T-helper 1 cell treated with Interleukin-12 subunit alpha and Interleukin-12 subunit beta and Interleukin-4 antibody, amounts not matched to agents 30 ng/mL and 1 ng/mL, for 36 hours (primary cell): ENCODE measurements around the gene ANKUB1. TPM values are rescaled to one million over a fixed set of nuclear protein-coding genes. Genes with fewer than 3 reads are reported as not detected.

Experiments used
- intact Hi-C: fragments of 100-400 bp; cut with micrococcal nuclease; formaldehyde crosslinking; loops from one replicate; pipeline ENCODE4 v1.15.1; 2024
- total RNA-seq: library from RNA; stranded (reverse); gene quantifications from 2 replicates; pipeline ENCODE4 v1.2.3, GENCODE V29; 2022

Gene ANKUB1
- total RNA-seq, 1 donor from 2014 or later: not detected

- intact Hi-C loops: loop anchor here (1.0 to 5.0 kb wide), 9 partner anchors 14 to 596 kb away; partner anchors contain the start of gene WWTR1
Observed at GRCh38 chr3:149716984-149717383, 75.4 kb downstream of the ANKUB1 start.

- intact Hi-C loops: loop anchor here (5.0 kb wide), 1 partner anchor 58 kb away; the partner anchor contains the start of gene WWTR1
Observed at GRCh38 chr3:149715247-149715646, 77.1 kb downstream of the ANKUB1 start.

GRCh38 chr3:149713730-149714654 is 78.4 kb downstream of the ANKUB1 start:
- intact Hi-C loops: no loop called here

Other genes starting within 250 kb of the ANKUB1 start
- gene WWTR1, start 134.5 kb downstream of the ANKUB1 start, total RNA-seq: 0.76 and 1.1 TPM in 2 replicates
- gene COMMD2, start 40.1 kb downstream of the ANKUB1 start, total RNA-seq: 34.2 and 35.8 TPM in 2 replicates
- 39.3 and 45.9 TPM in 2 replicates for gene RNF13, start 20.7 kb upstream of the ANKUB1 start, total RNA-seq
- gene PFN2, start 178.3 kb upstream of the ANKUB1 start, total RNA-seq: 0.59 and 0.61 TPM in 2 replicates